ENCODE results near the gene ZC3H10.
A peak's percentile ranks its signal among the peaks of the same experiment; 100 is the strongest.

GRCh38 chr12:56157201-56158028, 39.3 kb downstream of the ZC3H10 start:
- TF ChIP-seq POLR2A (IDR thresholded peaks at IDR 0.05): peak; percentile 8 to 59
- TF ChIP-seq CTCF (IDR thresholded peaks at IDR 0.05): peak; percentile 76 to 94 (median 86)

All from uterus (tissue), 2 donors.